Muscle of arm (tissue), 12 donors: ENCODE results near the gene PRSS27. TPM values are rescaled to one million over a fixed set of nuclear protein-coding genes. Genes with fewer than 3 reads are reported as not detected.
A peak's percentile ranks its signal among the peaks of the same experiment; 100 is the strongest.

Source experiments
- DNase-seq: peaks from one replicate; pipeline ENCODE4 v3.0.0-alpha.2; 2013
- polyA plus RNA-seq, 12 donors: library from polyadenylated mRNA; unstranded; fragments of 120-200 nt; gene quantifications; one replicate each; pipeline ENCODE4 v1.2.1, GENCODE V29; 2013; ENCODE audit not compliant: insufficient read length in 12 of 12

Gene PRSS27
- polyA plus RNA-seq, 12 donors, result 0.87 to 1.8 (median 1.2) TPM; not detected in 2

DNA sequence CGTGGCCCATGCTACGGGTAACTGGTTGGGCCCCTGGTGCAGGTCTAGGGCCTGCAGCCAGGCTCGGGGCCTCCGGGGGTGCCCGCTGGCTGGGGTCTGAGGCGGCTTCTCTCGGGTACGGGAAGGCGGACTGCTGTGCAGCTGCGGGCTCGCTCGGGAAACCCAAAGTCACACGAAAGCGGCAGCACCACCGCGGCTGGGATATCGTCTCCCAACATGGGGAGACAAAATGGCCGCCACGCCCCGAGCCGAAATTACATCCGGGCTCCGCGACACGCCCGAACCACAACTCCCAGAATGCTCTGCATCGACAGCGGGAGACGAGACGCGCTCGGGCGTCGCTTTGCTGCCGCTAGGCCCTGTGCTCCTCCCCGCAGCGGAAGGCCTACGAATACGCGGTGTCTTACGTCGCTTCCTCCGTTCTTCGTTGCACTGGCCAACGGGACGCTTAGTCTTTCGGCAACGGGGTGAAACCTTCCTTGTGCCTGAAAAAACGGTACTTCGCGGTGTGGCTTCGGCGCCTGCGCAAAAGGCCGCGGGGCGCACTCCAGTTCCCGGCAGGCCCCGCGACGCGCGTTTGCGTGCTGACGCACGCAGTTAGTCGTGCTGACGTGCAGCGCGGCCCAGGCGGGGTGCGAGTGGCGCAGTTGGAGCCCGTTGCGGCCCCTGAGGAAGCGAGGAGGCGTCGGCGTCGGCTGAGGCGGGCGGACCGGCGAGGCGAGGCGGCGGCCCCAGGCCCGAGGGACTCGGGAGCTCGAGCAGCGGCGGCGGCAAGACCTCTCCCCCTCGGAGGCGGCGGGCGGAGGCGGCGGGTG, 32.2 kb upstream of the PRSS27 start, which contains the start of gene SRRM2:
Gene SRRM2 (plus strand): TSS at position 604 of the 815 bp plus-strand sequence. CDS start 3,727 bp downstream, outside the sequence.
- peak; percentile 98 for DNase-seq

DNA sequence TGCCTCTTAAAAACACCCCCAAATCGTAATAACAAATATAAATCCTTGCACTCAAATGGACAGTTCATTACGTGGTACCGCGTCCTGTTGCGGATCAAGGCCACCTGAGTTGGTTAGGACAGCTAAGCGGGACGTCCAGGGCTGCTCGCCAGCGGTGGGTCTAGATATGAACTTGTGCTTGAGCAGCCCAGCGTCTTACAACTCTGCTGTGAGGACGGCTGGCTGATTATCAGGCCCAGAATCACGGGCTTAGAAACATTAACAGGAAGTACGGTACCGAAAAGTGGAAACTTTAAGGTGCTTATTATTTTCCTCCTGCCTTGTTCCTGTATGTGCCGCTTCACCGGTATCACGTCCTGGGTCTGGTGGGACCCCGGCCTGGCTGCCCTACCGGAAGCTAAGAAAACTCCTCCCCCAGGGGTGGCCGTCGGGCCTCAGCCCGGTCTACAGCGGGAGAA, 31.6 kb upstream of the PRSS27 start:
- no peak for DNase-seq

DNA sequence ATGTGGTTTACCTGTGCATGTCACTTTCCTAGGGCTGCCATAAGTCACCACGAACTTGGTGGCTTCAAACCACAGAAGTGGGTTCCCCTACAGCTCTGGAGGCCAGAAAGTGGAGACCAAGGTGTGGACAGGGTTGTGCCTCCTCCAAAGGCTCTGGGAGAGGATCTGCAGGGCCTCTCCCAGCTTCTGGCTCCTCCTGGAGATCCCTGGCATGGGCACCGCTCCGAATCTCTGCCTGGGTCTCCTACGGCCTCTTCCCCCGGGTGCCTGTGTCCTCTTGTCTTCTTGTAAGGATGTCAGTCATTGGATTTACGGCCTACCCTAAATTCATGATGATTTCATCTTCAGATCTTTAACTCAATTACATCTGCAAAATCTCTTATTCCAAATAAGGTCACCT, 29.9 kb upstream of the PRSS27 start:
- DNase-seq, result no peak

DNA sequence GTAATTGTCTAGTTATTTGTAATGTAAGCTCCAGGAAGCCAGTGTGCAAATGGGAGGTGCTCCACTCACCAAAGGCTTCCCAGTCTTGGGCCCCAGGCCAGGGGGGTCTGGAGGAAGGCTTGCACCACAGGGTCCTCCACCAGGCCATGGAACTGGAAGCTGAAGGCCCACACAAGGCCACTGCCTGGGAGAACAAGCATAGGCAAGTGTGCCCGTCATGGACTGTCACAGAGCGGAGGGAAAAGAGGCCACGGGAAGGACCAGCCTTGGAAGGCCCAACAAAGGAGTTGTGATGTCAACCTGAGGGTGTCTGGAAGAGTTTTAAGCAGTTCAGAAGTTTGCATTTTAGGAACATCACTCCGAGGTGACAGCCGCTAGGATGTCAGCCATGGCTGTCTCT, 29.5 kb upstream of the PRSS27 start:
- no peak for DNase-seq

DNA sequence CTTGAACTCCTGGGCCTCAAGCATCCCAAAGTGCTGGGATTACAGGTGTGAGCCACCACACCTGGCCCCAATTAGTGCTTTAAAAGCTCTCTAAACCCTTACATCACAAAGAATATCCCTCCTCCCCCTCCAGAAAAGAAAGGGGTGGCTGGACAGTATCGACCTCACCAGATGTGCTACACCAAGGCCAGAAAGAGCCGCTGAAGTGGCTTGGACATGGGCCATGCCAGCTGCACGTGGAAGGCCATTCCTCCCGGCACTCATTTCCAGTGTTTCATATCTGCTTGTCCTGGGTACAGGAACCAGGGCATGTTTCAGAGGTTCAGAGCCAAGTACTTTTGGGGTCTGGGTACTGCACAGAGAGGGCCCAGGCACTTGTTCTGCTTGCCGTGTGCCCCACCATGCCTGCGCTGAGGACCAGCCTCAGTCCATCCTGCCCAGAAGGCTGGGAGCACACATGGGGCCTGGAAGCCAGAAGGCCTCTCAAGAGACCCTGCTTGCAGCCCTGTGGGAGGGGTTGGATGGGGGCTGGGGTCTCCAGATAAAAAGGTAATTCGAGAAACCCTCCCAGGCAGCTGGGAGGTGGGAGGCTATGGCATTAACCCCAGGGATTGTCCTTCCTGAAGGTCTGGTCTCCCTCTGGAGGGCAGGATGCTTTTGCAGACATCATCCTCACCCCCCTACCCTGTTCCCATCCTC, 28.9 kb upstream of the PRSS27 start:
- DNase-seq, result no peak

DNA sequence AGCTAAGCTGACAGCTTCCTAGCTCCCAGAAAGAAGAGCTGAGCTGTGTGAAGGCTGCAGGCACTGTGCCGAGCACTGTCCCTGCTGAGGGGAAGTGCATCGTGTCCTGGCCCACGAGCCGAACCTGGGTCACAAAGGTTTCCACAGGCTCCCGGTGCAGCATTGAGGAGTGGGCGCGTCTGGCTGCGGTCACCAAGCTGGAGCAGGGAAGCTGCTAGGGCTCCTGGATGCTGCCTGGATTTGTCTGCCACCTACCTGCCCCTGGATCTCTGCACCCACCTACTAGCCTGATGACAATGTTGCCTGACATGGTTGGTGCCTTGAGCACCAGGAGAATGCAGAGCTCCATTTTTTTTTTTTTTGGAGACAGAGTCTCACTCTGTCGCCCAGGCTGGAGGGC, 25.9 kb upstream of the PRSS27 start:
- DNase-seq, result no peak

- DNase-seq, result no peak
These were observed 25.3 kb upstream of the PRSS27 start for GRCh38 chr16:2745116-2745890.

GRCh38 chr16:2744711-2745110, 24.7 kb upstream of the PRSS27 start:
- no peak for DNase-seq

GRCh38 chr16:2743007-2743810, 23.2 kb upstream of the PRSS27 start:
- no peak for DNase-seq

DNA sequence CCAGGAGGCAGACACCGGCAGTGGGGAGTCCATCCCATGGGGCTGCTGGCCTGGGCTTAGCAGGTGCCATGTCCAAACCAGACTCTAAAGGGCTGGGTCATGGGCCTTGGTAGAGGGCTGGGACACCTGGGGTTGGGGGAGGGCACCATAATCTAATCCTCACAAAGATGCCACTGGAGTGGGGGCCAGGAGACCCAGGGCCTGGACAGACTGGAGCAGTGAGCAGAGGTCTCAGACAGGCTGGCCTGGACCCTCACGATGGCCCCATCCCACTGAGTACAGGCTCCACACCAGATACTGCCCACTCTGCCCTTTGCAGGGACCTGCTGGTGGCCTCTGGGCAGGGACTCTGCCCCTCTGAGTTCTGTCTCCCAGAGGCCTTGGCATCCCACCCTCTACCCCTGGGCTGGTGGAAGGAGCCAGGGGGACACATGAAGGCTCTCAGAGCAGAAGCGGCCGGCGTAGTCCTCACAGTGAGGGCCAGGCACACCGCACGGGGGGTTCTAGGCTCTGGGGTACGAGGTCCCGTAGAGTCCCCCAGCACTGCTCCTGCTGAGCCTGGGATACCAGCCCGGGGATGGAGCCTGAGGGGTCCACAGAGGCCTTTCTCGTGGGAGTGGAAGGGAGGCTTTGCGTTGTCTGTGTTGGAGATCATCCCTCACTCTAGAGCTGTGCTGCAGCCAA, 22.4 kb upstream of the PRSS27 start:
- no peak for DNase-seq

GRCh38 chr16:2741168-2741567, 21.1 kb upstream of the PRSS27 start:
- DNase-seq, result no peak

DNA sequence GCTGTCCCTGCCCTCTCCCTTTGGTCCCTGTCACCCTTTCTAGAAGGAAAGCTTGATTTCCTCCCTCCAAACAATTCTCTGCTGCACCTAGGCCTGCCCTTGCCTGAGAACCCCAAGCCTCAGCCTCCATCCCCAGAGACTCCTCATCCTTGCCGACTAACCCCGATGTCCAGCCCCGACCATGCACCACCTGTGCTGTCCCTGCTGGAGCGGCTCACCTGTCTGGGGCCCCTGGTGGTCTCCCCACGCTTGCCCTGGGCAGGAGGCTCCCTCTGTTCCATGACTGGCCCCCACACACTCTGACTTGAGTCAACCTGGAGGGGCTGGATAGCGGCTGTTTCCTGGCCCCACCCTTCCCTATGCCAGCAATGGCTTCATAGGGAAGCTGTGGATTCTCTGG, 20.5 kb upstream of the PRSS27 start:
- no peak for DNase-seq

GRCh38 chr16:2739625-2740430, 19.8 kb upstream of the PRSS27 start:
- DNase-seq, result no peak

GRCh38 chr16:2738615-2739014, 18.6 kb upstream of the PRSS27 start:
- DNase-seq, result no peak

- no peak for DNase-seq
These were observed 17.9 kb upstream of the PRSS27 start for GRCh38 chr16:2737895-2738418.

DNA sequence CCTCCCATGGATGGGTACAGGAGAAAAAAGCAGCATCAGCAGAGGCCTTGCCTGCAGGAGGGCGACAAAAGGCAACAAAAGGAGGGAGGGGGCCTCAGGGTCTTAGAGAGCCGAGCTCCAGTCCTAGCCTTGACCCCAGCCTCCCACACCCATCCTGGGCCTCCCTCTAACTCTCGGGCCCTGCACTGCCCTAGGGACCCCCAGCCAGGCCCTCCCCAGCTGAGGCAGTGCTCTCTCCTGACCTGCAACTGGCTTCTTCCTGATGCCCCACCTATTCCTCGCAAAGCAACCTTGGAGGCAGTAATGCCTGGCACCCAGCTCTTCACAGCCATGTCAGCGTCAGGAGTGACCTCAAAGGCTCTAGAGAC, 17.2 kb upstream of the PRSS27 start:
- DNase-seq, result no peak

DNA sequence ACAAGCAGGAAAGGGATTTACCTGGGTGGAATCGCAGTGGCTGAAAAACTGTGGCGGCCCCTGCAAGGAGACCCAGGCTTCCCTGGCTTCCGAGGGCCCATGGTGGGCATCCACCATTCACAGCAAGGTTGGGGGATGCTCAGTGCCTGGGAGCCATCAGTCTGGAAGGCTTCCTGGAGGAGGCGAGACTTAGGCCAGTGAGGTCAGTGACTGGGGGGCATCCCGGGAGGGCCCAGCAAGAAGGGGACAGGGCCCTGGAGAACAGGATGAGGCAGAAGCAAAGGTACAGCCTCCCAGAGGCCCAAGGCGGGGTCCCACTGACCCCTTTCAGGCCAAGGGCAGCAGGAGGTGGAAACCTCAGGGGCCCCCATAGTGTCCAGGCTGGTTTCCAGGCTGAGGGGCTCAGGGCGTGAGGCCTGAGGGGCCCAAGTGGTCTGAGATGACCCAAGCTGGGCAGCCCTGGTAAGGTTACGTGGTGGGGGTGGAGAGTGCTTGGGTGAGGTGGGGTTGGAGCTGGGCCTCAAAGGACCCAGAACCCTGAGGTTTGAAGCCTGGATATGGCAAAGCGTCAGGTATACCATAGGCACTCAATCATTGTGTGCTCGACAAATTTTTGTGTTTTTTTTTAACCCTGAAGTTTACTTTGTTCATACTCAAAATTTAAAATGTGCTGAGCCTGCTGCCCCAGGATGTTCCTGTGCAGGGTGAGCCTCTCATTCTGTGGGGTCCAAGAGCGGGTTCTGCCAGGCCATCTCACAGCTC, 16.6 kb upstream of the PRSS27 start:
- no peak for DNase-seq

DNA sequence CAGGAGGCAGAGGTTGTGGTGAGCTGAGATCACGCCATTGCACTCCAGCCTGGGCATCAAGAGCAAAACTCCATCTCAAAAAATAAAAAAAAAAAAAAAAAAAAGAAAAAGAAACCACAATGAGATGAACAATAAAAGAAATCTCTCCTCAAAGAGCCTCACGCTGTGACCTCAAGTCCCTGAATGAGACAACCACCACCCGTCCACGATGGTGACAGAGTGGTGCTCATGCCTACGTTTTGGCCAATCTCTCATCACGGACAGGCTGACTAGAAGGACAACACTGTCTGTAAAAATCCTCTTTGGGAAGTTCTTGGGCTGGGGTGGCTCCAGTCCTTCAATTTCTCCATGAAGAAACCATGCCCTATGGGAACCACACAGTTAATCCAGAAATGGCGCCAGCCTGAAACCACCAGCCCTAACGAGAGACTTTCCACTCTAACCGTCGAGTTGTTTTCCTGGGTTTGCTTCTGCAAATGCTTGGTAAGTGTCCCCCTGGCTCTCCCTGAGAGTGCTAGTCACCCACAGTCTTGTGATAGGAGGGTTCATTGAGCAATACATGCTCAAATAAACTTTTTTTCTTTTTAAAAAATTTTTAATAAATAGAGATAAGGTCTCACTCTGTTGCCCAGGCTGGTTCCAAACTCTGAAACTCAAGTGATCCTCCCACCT, 15.0 kb upstream of the PRSS27 start:
- no peak for DNase-seq
